ENCODE results near the gene TBPL1.

The TBPL1 gene

DNA sequence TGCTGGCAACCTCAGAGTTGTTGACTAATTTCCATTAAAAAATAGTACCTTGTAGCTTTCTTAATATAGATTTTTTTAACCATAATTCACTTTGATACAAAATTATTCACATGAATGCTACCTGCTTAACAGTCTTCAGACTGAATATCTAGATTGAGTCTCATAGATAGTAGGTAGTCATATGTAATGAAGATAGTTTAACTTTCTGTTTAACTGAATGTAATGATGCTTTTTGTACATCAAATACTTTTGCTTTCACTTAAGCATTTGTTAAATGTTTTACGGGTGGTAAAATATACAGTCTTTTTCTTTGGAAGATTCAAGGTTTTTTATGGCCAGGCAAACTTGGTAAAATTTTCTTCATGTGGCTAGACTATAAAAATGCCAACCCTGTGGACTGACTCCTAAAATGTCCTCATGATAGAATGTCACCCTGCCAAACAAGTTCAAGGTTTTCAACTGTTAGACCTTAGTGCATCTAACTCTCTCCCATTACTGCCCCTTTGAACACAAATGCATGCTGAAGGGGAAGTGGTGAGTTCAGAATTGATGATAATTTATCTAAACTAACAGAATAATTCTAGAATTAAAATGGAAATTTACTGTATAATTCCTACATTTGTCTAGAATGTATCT, 16.4 kb downstream of the TBPL1 start:
- no peak for DNase-seq (ENCODE audit: low read depth)
- TF ChIP-seq, protein P1, sequence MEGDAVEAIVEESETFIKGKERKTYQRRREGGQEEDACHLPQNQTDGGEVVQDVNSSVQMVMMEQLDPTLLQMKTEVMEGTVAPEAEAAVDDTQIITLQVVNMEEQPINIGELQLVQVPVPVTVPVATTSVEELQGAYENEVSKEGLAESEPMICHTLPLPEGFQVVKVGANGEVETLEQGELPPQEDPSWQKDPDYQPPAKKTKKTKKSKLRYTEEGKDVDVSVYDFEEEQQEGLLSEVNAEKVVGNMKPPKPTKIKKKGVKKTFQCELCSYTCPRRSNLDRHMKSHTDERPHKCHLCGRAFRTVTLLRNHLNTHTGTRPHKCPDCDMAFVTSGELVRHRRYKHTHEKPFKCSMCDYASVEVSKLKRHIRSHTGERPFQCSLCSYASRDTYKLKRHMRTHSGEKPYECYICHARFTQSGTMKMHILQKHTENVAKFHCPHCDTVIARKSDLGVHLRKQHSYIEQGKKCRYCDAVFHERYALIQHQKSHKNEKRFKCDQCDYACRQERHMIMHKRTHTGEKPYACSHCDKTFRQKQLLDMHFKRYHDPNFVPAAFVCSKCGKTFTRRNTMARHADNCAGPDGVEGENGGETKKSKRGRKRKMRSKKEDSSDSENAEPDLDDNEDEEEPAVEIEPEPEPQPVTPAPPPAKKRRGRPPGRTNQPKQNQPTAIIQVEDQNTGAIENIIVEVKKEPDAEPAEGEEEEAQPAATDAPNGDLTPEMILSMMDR (conservative IDR thresholded peaks at IDR 0.05; ENCODE audit: low read length): no peak
- no peak overlapping the region for H3K4me3 ChIP-seq (ENCODE audit: low read length)

DNA sequence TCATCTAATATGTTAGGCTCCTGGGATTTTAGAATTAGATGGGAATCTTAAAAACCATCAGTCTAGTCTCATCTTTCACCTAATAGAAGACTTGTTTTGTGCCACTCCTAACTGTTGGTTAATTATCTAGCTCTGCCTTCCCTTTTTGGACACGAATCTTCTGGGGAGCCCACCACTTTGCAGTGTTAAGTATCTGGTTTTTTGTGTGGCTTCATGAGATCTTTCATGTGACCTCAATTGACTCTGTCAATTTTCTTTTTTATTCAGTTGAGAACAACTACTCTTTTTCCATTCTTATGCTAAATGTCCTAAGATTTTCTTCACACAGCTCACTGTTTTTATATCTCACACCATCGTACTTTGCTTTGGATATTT, 16.9 kb downstream of the TBPL1 start:
- TF ChIP-seq, protein P1 (conservative IDR thresholded peaks at IDR 0.05; ENCODE audit: low read length): no peak
- no peak overlapping the region for H3K4me3 ChIP-seq (ENCODE audit: low read length)
- DNase-seq (ENCODE audit: low read depth): no peak

DNA sequence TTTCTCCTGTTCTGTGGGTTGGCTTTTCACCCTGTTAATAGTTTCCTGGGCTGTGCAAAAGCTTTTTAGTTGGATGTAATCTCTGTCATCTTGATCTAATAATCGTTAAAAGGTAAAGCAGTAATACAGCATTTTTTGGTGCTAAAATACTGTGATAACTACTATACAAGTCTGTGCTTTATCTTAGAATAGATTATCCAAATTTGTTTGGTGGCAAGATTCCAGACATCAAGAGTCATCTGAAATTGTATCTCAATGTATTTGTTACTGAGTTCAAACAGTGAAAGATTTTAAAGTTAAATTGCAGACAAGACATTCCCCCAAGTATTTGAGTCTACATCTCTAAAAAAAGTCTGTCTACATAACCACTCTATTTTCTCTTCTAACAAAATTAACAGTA, 18.8 kb downstream of the TBPL1 start:
- DNase-seq (ENCODE audit: low read depth): no peak
- TF ChIP-seq, protein P1 (conservative IDR thresholded peaks at IDR 0.05; ENCODE audit: low read length): no peak

DNA sequence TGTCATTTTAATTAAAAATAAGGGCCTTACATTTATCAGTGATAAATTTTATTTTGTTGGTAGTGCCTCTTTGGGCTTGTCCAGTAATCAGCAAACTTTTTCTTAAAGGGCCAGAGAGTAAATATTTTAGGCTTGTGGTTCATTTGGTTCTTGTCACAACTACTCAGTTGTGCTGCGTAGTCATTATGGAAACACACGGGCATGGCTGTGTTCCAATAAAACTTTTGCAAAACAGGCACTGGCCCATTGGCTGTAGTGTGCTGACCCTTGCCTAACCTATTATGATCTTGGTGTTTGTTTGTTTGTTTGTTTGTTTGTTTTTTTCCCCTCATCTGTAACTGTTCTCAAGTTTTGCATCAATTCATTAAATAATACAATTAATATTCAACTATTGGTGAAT, 19.4 kb downstream of the TBPL1 start:
- TF ChIP-seq, protein P1 (conservative IDR thresholded peaks at IDR 0.05; ENCODE audit: low read length): no peak
- H3K4me3 ChIP-seq (ENCODE audit: low read length): no peak overlapping the region
- DNase-seq (ENCODE audit: low read depth): no peak

More for the DNA sequence above, 18.8 kb downstream of the TBPL1 start:
- H3K4me3 ChIP-seq (ENCODE audit: low read length): no peak overlapping the region

DNA sequence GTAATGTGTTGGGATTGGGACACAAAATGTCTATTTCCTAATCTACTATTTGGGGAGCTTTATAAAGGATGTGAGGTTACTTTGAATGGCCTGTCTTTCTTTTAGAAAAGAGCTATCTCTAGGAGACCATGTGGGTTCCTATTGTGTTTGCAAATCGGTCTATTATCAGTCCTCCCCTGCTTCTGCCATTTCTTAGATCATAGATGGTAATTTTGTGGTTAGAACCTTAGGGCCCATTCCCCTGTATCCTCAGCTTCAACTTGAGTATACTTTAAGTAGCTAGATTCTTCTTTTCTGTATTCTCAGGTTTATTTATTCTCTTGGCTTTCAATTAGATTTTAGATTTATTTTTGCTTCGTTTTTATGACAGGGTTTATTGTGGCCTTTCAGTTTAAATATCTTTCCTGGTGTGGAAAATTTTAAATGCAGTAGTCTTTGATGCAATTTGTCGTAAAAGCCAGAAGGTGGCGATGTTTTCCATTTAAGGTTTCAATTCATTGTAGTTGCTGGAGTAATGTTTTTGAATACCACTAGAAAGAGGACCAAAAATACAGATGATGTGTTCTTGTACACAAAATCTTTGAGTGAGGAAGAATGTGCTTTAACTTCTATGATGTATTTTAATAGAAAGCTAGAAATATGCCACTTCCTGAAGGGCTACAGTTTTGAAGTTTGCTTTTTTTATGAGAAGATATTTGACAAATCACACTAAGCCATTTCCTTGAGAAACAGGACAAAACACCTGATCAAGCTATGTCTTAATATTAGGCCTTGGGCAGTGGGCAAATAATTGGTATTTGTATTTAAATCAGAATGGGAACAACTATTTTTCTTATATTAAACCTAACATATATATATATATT, 20.3 kb downstream of the TBPL1 start:
- no peak overlapping the region for H3K4me3 ChIP-seq (ENCODE audit: low read length)
- TF ChIP-seq, protein P1 (conservative IDR thresholded peaks at IDR 0.05; ENCODE audit: low read length): peak; percentile 72
- DNase-seq (ENCODE audit: low read depth): peak; percentile 55

DNA sequence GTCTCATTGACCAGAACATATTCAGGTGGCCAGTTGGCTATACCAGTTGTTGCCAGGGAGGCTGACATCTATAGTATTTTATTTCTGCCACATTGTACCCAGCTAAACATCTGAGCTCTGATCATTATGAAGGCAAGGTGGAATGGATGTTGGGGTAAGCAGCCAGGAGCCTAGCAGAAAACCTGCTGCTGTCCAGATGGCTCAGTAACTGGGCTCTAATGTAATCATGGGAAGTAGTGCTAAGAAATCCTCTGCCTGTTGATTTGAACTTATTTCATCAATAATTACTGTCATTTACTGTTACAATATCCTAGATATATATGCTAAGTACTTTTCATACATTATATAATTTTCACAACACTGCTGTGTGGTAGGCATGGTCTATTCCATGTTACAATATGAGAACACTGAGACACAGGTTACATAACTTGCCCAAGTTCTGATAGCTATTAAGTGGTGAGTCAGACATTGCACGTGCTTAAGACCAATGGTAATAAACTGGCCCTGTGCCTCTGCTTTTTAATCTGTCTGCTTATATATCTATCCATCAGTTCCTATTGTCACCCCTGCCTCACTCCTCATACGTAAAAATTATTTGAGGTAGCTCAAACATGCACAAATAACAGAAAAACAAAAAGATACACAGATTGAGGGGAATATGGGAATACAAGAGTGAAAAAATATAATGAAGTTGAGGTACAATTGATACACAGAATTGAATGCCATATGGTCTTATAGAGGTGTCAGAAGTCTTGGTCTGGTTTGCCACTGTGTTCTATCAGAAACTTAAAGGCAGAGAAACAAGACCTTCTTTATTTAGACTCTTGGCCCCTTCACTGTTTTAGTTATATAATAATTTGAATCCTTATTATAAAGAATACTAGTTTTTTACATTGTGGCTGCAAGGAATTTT, 25.2 kb downstream of the TBPL1 start:
- no peak overlapping the region for H3K4me3 ChIP-seq (ENCODE audit: low read length)
- DNase-seq (ENCODE audit: low read depth): peak; percentile 78
- TF ChIP-seq, protein P1 (conservative IDR thresholded peaks at IDR 0.05; ENCODE audit: low read length): no peak

Data from AG10803 (cell line).